GM12872 (cell line): ENCODE measurements around the gene DNAJC28.

Experiments
- CTCF ChIP-seq: IDR thresholded peaks from 3 replicates; pipeline ENCODE4 v1.5.1; 2011; ENCODE audit warnings: low read depth, mild to moderate bottlenecking, low read length, moderate library complexity; ENCODE audit not compliant: insufficient read depth

Gene DNAJC28

GRCh38 chr21:33444499-33444898 is 47.0 kb downstream of the DNAJC28 start:
- TF ChIP-seq CTCF: no peak

- TF ChIP-seq CTCF: no peak
Measured at GRCh38 chr21:33443194-33443593, 48.3 kb downstream of the DNAJC28 start.

GRCh38 chr21:33441489-33442477 is 49.7 kb downstream of the DNAJC28 start:
- no peak for TF ChIP-seq CTCF
